Measurements from ENCODE around the gene AGPAT2.
A peak's percentile ranks its signal among the peaks of the same experiment; 100 is the strongest.

AGPAT2 gene

DNA sequence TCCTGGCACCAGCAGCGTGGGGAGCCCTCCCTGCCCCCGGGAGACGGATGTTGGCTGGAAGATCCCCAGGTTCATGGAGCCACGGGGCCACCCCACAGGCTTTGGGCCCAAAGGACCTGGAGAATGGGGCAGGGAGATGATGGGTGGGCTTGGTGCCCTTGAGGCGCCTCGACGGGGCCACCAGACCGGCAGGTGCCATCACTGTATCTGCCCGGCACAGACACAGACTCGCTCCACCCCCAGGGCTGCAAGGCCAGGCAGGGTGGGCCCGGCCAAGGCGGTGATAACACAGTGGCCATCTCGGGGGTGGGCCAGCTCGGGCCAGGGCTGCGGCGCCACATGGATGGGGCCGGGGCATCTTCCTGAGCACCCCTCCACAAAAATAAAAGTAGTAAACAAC lies 59.6 kb downstream of the AGPAT2 start:
- FAIRE-seq (no peak), DNase-seq (ENCODE audit: low spot score) (no peak)

DNA sequence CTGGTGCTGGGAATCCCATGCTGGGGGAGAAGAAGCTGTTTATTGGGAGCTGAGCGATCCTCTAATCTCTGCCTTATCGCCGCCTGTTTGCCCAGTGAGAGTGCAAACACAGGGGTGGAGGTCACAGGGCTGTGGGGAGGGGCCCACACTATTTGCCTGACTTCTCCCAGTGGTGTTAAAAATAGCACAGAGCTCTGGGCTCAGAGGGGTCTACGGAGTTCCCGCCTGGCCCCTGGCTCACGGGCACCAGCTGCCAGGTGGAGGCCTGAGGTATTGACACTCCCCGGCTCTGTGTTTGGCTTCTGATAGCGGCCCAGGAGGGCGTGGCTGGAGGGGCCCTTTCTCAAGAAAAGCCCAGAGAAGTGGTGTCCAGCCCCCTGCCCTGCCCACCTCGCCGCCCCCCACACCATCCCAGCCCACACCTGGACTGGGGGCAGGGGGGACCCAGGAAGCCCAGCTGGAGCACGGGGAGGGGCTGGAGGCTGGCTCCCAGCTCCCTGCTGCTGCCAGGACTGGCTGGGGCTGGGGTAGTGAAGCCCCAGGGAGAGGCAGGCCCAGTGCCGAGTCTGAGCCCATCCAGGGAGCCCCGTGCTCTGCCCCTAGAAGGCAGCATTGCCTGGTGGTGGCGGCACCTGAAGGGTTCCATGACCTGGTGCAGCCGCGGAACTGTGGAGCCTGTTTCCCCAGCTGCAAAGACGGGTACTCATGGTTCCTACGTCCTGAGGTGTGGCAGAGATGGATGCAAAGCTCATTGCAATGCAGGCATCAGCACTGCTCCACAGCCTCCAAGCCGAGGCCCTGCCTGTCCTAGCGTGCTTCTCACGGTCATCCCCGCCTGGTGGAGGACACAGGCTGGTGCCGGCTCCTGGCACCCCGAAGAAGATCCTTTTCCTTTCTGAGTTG lies 60.3 kb downstream of the AGPAT2 start:
- DNase-seq (ENCODE audit: low spot score) (no peak), FAIRE-seq (no peak)

DNA sequence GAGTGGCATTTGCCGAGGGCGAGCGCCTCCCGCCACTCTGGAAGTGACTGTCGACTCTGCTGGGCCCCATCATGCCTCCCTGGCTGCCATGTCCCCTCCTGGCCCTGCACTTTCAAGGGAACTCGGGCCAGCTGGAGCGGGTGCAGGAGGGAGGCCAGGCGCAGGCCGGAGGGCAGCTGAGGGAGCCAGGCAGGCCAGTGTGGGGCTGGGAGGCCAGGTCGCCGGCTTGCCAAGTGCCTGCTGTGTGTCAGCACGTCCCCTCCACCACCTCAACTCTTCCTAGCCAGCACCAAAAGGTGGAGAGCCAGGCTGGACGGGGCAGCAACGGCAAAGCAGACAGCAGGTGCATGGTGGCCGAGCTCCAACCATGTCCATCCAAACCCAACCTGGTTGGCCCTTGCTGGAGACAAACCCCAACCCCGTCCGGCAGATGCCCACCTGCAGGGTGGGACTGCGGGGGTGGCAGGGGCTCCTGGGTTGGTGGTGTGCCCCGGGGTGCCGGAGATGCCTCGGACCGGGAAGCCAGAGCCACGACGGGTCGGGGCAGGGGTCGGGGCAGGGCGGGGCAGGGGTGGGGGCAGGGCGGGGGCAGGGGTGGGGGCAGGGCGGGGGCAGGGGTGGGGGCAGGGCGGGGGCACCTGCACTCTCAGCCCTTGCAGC lies 61.1 kb downstream of the AGPAT2 start:
- no peak for DNase-seq (ENCODE audit: low spot score)
- no peak for FAIRE-seq

DNA sequence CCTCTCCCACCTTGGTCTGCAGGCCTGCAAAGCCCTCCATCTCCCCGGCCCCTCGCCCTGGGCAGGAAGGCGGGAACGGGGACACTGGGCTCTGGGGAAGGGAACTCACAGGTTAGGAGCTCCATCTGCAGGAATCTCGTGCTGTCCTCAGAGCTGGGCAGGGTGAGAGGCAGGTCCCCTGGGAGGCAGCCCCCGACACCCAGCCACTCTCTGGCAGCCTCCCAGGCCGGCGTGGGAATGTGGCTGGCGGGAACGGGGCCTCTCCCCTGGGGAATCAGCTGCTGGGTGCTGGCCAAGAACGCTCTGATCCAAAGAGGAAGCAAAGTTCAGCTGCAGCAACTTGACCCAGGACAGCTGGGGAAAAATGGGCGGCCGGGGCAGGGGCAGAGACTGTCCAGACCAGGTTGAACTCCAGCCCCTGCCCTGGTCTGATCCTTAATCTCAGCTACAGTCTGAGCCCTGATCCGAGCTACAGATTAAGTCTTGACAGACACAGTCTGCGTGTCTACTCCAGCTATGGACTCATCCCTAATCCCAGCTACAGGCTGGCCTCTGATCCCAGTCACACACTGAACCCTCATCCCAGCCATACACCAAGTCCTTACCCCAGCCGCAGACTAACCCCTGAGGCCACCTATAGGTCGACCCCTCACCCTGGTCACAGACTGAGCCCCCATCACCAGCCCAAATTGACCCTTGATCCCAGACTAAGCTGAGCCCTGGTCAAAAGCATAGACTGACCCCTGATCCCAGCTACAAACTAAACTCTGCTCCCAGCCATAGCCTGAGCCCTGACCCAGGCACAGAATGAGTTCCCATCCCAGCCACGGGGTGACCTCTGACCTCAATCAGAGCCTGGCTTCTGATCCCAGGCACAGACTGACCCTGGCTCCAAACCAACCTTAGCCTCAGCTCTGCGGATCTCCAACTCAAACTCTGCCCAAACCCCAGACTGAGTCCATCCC lies 61.9 kb downstream of the AGPAT2 start:
- FAIRE-seq: peak; percentile 40
- DNase-seq (ENCODE audit: low spot score): peak; percentile 65

DNA sequence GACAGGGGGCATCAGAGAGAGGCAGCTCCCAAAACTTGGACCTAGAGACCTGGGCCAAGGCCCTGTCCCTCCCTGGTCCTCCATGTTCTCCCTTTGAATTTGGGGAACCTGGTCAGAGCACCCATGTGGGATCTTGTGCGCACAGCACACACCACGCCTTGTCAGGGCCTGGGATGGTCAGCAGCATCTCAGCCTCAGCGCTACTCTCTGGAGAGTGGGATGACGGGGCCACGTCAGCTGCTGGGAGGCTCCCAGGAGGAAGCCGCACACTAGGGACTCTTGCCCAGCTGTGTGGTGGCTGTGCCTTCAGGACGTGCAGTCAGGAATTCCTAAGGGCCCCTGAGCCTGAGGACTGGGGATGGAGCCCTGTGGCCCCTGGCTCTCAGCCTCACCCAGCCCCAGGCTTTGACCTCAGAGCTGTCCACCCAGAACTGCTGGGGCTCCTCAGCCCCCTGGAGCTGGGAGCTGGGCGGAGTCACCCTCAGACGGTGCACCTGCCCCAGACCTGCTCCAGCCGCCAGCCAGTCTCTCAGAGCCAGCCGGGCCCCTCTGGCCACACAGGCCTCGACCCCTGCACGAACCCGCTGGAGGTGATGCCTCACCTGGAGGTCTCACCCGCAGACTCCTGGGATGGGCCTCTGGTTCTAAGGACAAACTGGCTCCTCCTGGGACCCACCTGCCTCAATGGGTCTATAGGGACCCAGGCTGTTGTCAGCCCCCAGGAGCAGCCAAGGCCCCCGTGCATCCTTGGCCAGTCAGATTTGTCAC lies 62.9 kb downstream of the AGPAT2 start:
- DNase-seq (ENCODE audit: low spot score): no peak
- no peak for FAIRE-seq

DNA sequence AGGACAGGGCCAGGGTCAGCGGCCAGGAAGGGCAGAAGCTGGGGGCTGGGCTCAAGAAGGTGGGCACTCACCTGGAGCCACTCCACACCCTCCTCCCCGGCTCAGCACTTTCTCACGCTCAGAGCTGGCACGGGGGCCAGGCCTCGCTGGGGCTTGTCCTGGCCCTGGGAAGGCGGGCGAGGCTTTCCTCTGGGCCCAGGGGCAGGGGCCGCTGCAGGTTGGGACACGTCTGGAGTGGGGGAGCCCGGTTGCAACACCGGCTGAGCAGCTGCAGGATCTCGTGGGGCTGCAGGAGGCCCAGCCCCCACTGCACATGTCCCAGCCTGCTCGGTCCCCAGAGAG lies 63.4 kb downstream of the AGPAT2 start:
- no peak for DNase-seq (ENCODE audit: low spot score)
- FAIRE-seq: no peak
